NB4 (cell line): ENCODE results near the gene IRAK3.

ENCODE experiments used
- DNase-seq: peaks from one replicate; pipeline ENCODE4 v3.0.0; 2010; ENCODE audit warnings: low read depth
- H3K4me3 ChIP-seq: one replicate; pipeline ENCODE4 v1.5.1; 2011; ENCODE audit warnings: mild to moderate bottlenecking, low read depth, low read length, moderate library complexity
- CTCF ChIP-seq: IDR thresholded peaks from one replicate; pipeline ENCODE4 v1.5.1; 2012; ENCODE audit warnings: low read depth, low read length
- MAX ChIP-seq: IDR thresholded peaks from 2 replicates; pipeline ENCODE4 v1.6.1; 2011; ENCODE audit warnings: low read depth, low read length
- MYC ChIP-seq: IDR thresholded peaks from 2 replicates; pipeline ENCODE4 v1.6.1; 2011; ENCODE audit warnings: low read depth, low read length
- POLR2A ChIP-seq: IDR thresholded peaks from 2 replicates; pipeline ENCODE4 v1.6.1; 2011; ENCODE audit warnings: mild to moderate bottlenecking; ENCODE audit not compliant: insufficient read length; ENCODE audit errors: extremely low read depth

The IRAK3 gene

DNA sequence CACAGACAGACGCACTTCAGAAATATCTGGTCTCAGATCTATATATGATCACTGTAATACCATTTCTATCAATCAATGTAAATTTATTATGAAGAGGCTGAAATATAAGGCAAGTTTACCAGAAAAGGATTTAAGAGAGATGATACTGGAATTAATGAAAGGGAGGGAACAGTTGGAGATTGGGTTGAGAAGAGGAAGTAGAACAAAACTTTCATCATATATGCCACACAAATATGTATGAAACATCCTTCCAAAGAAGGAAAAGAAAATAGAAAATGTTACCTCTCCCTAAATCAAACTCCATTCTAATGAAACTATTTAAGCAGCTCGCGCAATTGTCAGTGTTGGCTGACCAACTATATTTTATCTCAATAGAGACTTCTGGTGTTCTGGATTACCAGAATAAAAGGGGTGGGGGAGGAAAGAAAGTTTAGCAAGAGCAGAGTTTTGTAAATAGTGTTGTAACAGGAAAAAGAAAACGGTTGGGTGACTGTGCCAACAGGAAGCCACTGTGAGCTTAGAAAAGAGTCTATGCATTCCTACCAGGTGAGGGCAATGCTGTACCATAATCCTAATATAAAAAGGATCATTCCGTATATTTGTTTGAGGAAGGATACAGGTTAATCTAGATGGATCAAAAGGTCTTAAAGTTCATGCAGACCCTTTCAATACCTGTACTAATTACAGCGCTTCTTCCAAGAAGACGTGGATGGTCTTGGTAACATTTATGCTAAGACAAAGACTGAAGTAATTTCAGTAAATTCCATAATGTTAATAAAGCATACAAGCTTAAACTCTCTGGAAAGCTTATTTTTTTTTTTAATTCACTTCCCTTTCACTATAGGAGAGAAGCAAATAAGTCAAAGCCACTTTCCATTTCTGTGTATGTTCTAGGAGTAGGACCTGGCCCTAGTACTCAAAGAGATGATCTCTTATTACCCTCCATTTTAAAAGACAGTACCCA lies 43.9 kb upstream of the IRAK3 start:
- TF ChIP-seq MYC (no peak; the same call in 1 of the 2 replicates), CTCF (peak; percentile 43)
- H3K4me3 ChIP-seq = no peak overlapping the region
- DNase-seq = peak; percentile 95

DNA sequence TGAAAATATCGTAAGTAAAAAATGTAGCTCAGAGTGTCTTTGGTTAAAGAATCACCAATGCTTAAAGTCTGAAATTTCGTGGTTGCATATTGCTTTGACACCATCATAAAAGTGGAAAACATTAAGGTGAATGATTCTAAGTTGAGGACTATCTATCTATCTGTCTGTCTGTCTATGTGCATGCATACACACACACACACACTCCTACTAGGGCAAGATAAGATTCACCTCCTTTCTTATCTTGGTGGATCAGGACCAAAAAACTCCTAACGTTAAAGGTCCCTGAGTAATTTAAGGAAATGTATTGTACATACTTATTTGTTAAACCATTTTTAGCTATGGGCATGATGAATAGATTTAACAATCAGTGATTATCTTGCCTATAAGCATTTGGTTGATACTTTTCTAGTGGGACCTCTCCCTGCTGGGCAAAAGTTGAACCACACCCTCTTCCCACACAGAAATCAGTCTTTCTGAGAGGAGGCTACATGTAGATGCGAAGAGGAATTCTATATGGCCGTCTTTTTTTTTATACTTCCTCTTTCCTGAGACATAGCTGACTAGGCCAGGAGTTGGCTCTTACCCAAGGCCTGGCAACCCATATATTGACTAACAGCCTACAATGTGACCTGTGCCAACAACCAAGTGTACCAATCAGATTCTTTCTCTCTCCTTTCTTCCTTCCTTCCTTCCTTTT lies 39.2 kb upstream of the IRAK3 start:
- no peak for TF ChIP-seq MYC
- TF ChIP-seq POLR2A = no peak
- no peak for TF ChIP-seq CTCF
- DNase-seq = peak; percentile 78
- H3K4me3 ChIP-seq = no peak overlapping the region

GRCh38 chr12:66152732-66153131 lies 36.3 kb upstream of the IRAK3 start:
- TF ChIP-seq MYC (no peak), POLR2A (no peak), CTCF (no peak), MAX (no peak)
- DNase-seq = no peak
- H3K4me3 ChIP-seq = no peak overlapping the region

DNA sequence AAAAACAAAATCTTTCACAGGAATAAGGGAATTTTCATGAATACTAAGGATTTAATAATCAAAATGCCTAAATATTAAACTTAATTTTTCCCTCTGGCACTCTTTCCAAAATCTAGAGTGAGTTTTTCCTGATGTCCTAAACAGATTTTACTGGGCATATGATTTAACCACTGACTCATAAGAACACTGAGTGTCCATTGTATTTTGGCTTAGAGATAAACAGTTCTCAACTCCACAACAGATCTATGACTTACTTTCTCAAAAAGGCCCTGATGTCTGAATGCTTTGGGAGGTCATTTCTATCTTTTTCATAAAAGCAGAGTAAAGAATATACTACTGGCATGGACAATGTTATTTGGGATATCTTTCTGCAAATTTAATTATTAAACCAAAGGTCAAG lies 34.2 kb upstream of the IRAK3 start:
- no peak for TF ChIP-seq POLR2A
- no peak for TF ChIP-seq MAX
- TF ChIP-seq CTCF = no peak
- no peak for TF ChIP-seq MYC
- no peak overlapping the region for H3K4me3 ChIP-seq
- no peak for DNase-seq

DNA sequence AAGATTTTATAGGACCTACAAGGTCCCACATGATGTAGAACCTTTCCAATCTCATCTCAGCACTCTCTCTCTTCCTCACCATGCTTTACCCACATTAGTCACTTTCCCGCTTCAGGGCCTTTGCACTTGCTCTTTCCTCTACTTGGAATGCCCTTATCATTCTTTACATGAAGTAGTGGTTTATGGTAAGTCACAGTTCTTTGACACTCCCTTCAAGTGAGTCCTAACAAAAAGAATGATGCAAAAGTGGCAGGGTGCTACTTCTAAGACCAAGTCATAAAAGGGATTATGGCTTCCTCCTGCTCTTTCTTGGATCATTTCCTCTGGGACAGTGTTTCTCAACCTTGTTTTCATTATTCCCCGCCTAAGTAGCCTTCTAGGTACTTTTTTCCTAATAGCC lies 32.4 kb upstream of the IRAK3 start:
- TF ChIP-seq MYC (no peak), POLR2A (no peak), CTCF (no peak), MAX (no peak)
- no peak overlapping the region for H3K4me3 ChIP-seq
- DNase-seq = no peak
